HG03095 (cell line): ENCODE results near the gene SNX1.
"Not testable (repeated sequence)": the region's sequence is repeated elsewhere in the genome, so short reads cannot be mapped to it uniquely, and the experiment has no call there.

ENCODE experiments used
- ATAC-seq: cut with Tn5 transposase; IDR thresholded peaks from one replicate; pipeline ENCODE4 v1.9.1; 2021; ENCODE audit warnings: moderate library complexity; ENCODE audit not compliant: unreplicated experiment

Gene SNX1

GRCh38 chr15:64071931-64072765, 23.6 kb upstream of the SNX1 start:
- no peak for ATAC-seq

- ATAC-seq = no peak
Measured at GRCh38 chr15:64072812-64073211, 23.0 kb upstream of the SNX1 start.

- ATAC-seq = not testable (repeated sequence)
Measured at GRCh38 chr15:64073496-64073895, 22.3 kb upstream of the SNX1 start.

- no peak for ATAC-seq
Measured at GRCh38 chr15:64082757-64083156, 13.0 kb upstream of the SNX1 start.

- ATAC-seq = no peak
Measured at GRCh38 chr15:64089543-64090280, 6.1 kb upstream of the SNX1 start.

GRCh38 chr15:64090527-64090926, 5.3 kb upstream of the SNX1 start:
- ATAC-seq = no peak

- ATAC-seq = no peak
Measured at GRCh38 chr15:64092075-64092820, 3.5 kb upstream of the SNX1 start.

- peak; percentile 29 for ATAC-seq
Measured at GRCh38 chr15:64092864-64093626, 2.7 kb upstream of the SNX1 start.

GRCh38 chr15:64093627-64094417, 2.0 kb upstream of the SNX1 start, which contains the start of gene CIAO2A:
Gene CIAO2A, minus strand, starts transcription at chr15:64093838. Its CDS starts 70 bp downstream, at chr15:64093768.
- ATAC-seq = peak; percentile 60

- ATAC-seq = no peak
Measured at GRCh38 chr15:64095431-64095794, 369 bp upstream of the SNX1 start.

- no peak for ATAC-seq
Measured at GRCh38 chr15:64096668-64097384, 1.0 kb downstream of the SNX1 start.

- no peak for ATAC-seq
Measured at GRCh38 chr15:64099379-64099778, 3.6 kb downstream of the SNX1 start.

- ATAC-seq = no peak
Measured at GRCh38 chr15:64100958-64101357, 5.2 kb downstream of the SNX1 start.

- ATAC-seq = no peak
Measured at GRCh38 chr15:64102497-64102896, 6.7 kb downstream of the SNX1 start.

GRCh38 chr15:64105113-64105704, 9.4 kb downstream of the SNX1 start:
- ATAC-seq = no peak

- ATAC-seq = no peak
Measured at GRCh38 chr15:64107337-64107736, 11.6 kb downstream of the SNX1 start.

GRCh38 chr15:64110108-64110701, 14.4 kb downstream of the SNX1 start:
- ATAC-seq = not testable (repeated sequence)

- no peak for ATAC-seq
Measured at GRCh38 chr15:64110950-64111678, 15.3 kb downstream of the SNX1 start.
